H1 (cell line): ENCODE data around the gene TFDP1. TPM values are rescaled to one million over a fixed set of nuclear protein-coding genes. Genes with fewer than 3 reads are reported as not detected.
A peak's percentile ranks its signal among the peaks of the same experiment; 100 is the strongest.

Experiments used
- CTCF ChIA-PET: fragments of 300-600 bp; sonication (Branson Sonifier 250); formaldehyde crosslinking; loops from one replicate; lab custom pipeline; 2021; ENCODE audit not compliant: partially characterized antibody; lab: Charles Lee
- POLR2A ChIA-PET: fragments of 300-600 bp; sonication (Branson Sonifier 250); formaldehyde crosslinking; loops from one replicate; lab custom pipeline; 2021; ENCODE audit warnings: inconsistent platforms; ENCODE audit not compliant: partially characterized antibody; lab: Charles Lee
- DNase-seq, 2 experiments: peaks; one replicate each; pipeline versions ENCODE4 v3.0.0 to v3.0.0-alpha.2; 2010 to 2022; ENCODE audit warnings: low spot score in 2 of 2, low read depth in 1 of 2, mixed read lengths in 1 of 2
- FAIRE-seq: peaks from 2 replicates; lab custom pipeline; 2011; peaks lifted over from hg19 to GRCh38; lab: Jason Lieb, UNC
- H2AFZ ChIP-seq: 2 replicates; pipeline ENCODE4 v1.8.1; 2012; ENCODE audit warnings: low read length, inconsistent platforms
- H2AK5ac ChIP-seq: 2 replicates; pipeline ENCODE4 v1.6.1; 2013; ENCODE audit warnings: low read depth, low read length
- H2BK120ac ChIP-seq: replicated peaks from 2 replicates; pipeline ENCODE3; 2013; ENCODE audit warnings: low read depth, low read length, inconsistent platforms
- H2BK12ac ChIP-seq: 2 replicates; pipeline ENCODE4 v1.6.1; 2013; ENCODE audit warnings: low read depth, low read length
- H2BK15ac ChIP-seq: 2 replicates; pipeline ENCODE4 v1.6.1; 2013; ENCODE audit warnings: low read length
- H2BK20ac ChIP-seq: 2 replicates; pipeline ENCODE4 v1.6.1; 2013; ENCODE audit warnings: low read length
- H2BK5ac ChIP-seq: 2 replicates; pipeline ENCODE4 v1.6.1; 2013; ENCODE audit warnings: low read depth, low read length
- H3K14ac ChIP-seq: 2 replicates; pipeline ENCODE4 v1.6.1; 2013; ENCODE audit warnings: inconsistent platforms; ENCODE audit not compliant: insufficient read length
- H3K18ac ChIP-seq: 2 replicates; pipeline ENCODE4 v1.6.1; 2013; ENCODE audit warnings: low read length; ENCODE audit errors: extremely low read depth
- H3K23ac ChIP-seq: 2 replicates; pipeline ENCODE4 v1.6.1; 2013; ENCODE audit warnings: inconsistent platforms; ENCODE audit not compliant: insufficient read length
- H3K23me2 ChIP-seq: 2 replicates; pipeline ENCODE4 v1.6.1; 2013; ENCODE audit warnings: low read depth, low read length
- H3K27ac ChIP-seq: 2 replicates; pipeline ENCODE4 v1.6.1; 2011; ENCODE audit warnings: low read depth, low read length, inconsistent platforms
- H3K27me3 ChIP-seq, 4 experiments: replicated peaks in 1 of 4; 1 replicate in 1 of 4; 2 replicates in 3 of 4; pipeline versions ENCODE4 v1.6.1 to v1.8.1; 2011 to 2013; ENCODE audit warnings: low read length in 3 of 4, mild to moderate bottlenecking in 3 of 4, inconsistent platforms in 2 of 4, mixed read lengths in 2 of 4, moderate library complexity in 1 of 4; ENCODE audit not compliant: control insufficient read depth in 3 of 4, insufficient read depth in 3 of 4; ENCODE audit errors: extremely low read depth in 1 of 4
- H3K36me3 ChIP-seq, 4 experiments: 2 replicates each; pipeline versions ENCODE4 v1.6.1 to v1.8.1; 2011 to 2013; ENCODE audit warnings: mild to moderate bottlenecking in 4 of 4, low read length in 3 of 4, moderate library complexity in 2 of 4, control low read depth in 1 of 4, inconsistent platforms in 1 of 4; ENCODE audit not compliant: insufficient read depth in 4 of 4, control insufficient read depth in 2 of 4
- H3K4ac ChIP-seq: replicated peaks from 2 replicates; pipeline ENCODE3; 2013; ENCODE audit warnings: low read length, low read depth, mixed read lengths, inconsistent platforms; ENCODE audit not compliant: insufficient read length
- H3K4me1 ChIP-seq, 4 experiments: replicated peaks in 1 of 4; 1 replicate in 1 of 4; 2 replicates in 3 of 4; pipeline versions ENCODE4 v1.6.1 to v1.8.1; 2011 to 2013; ENCODE audit warnings: low read length in 3 of 4, inconsistent platforms in 2 of 4, mixed read lengths in 1 of 4; ENCODE audit not compliant: insufficient read depth in 4 of 4, control insufficient read depth in 3 of 4
- H3K4me2 ChIP-seq, 2 experiments: 2 replicates each; pipeline versions ENCODE4 v1.6.1 to v1.8.1; 2011 to 2013; ENCODE audit warnings: low read depth in 2 of 2, low read length in 2 of 2, control low read depth in 1 of 2, inconsistent platforms in 1 of 2, mild to moderate bottlenecking in 1 of 2; ENCODE audit not compliant: insufficient read depth in 1 of 2
- H3K4me3 ChIP-seq, 4 experiments: fragments of 200-600, 300-600 bp in 1 of 4; sonication (generic), shearing (Covaris generic), sonication (Bioruptor Twin) in 1 of 4; 2 replicates each; pipeline versions ENCODE4 v1.5.1 to v1.8.1; 2011 to 2016; ENCODE audit warnings: low read length in 4 of 4, low read depth in 3 of 4, control low read depth in 2 of 4, inconsistent platforms in 2 of 4, mild to moderate bottlenecking in 2 of 4, mixed read lengths in 1 of 4, moderate library complexity in 1 of 4; ENCODE audit not compliant: insufficient read depth in 2 of 4; ENCODE audit errors: extremely low read depth in 1 of 4
- H3K56ac ChIP-seq: replicated peaks from 2 replicates; pipeline ENCODE3; 2013; ENCODE audit warnings: low read depth, mild to moderate bottlenecking, mixed read lengths, low read length, inconsistent platforms; ENCODE audit not compliant: insufficient read length
- H3K79me1 ChIP-seq: 2 replicates; pipeline ENCODE4 v1.6.1; 2013; ENCODE audit warnings: low read depth, low read length, control low read depth
- H3K79me2 ChIP-seq, 2 experiments: 2 replicates each; pipeline versions ENCODE4 v1.6.1 to v1.8.1; 2012 to 2013; ENCODE audit warnings: low read length in 2 of 2, mild to moderate bottlenecking in 2 of 2, inconsistent platforms in 1 of 2; ENCODE audit not compliant: insufficient read depth in 2 of 2, control insufficient read depth in 1 of 2
- H3K9ac ChIP-seq, 4 experiments: replicated peaks in 1 of 4; 1 replicate in 1 of 4; 2 replicates in 3 of 4; pipeline versions ENCODE4 v1.6.1 to v1.8.1; 2011 to 2013; ENCODE audit warnings: low read depth in 3 of 4, low read length in 3 of 4, control low read depth in 2 of 4, mild to moderate bottlenecking in 2 of 4, moderate library complexity in 2 of 4, inconsistent platforms in 1 of 4; ENCODE audit errors: extremely low read depth in 1 of 4
- H3K9me3 ChIP-seq, 2 experiments: 2 replicates each; pipeline versions ENCODE4 v1.6.1 to v1.8.1; 2012 to 2013; ENCODE audit warnings: mild to moderate bottlenecking in 2 of 2, moderate library complexity in 2 of 2, control low read depth in 1 of 2, inconsistent platforms in 1 of 2, low read depth in 1 of 2, low read length in 1 of 2, mixed read lengths in 1 of 2; ENCODE audit not compliant: insufficient read depth in 2 of 2
- H4K20me1 ChIP-seq, 2 experiments: replicated peaks in 1 of 2; 2 replicates each; pipeline versions ENCODE3 to v1.8.1; 2011 to 2013; ENCODE audit warnings: inconsistent platforms in 2 of 2, low read length in 2 of 2, mild to moderate bottlenecking in 1 of 2; ENCODE audit not compliant: insufficient read depth in 2 of 2, control insufficient read depth in 1 of 2
- H4K5ac ChIP-seq: 2 replicates; pipeline ENCODE4 v1.6.1; 2013; ENCODE audit warnings: low read length, low read depth, mixed read lengths, inconsistent platforms; ENCODE audit not compliant: insufficient read length
- H4K8ac ChIP-seq: 2 replicates; pipeline ENCODE4 v1.8.0; 2013; ENCODE audit warnings: mild to moderate bottlenecking, moderate library complexity, low read length, inconsistent platforms; ENCODE audit not compliant: insufficient read depth; ENCODE audit errors: extremely low read depth
- H4K91ac ChIP-seq: replicated peaks from 2 replicates; pipeline ENCODE3; 2013; ENCODE audit warnings: low read length, mixed read lengths, inconsistent platforms; ENCODE audit not compliant: insufficient read length
- BRCA1 ChIP-seq: IDR thresholded peaks from 2 replicates; pipeline ENCODE4 v1.6.1; 2012; ENCODE audit warnings: low read depth, low read length, improper control_type of control experiment
- CREB1 ChIP-seq: IDR thresholded peaks from 2 replicates; pipeline ENCODE4 v1.6.1; 2012; ENCODE audit warnings: inconsistent platforms
- CTBP2 ChIP-seq: IDR thresholded peaks from 2 replicates; pipeline ENCODE4 v1.7.0; 2011; ENCODE audit warnings: borderline replicate concordance, mild to moderate bottlenecking, moderate library complexity, mixed read lengths, low read length; ENCODE audit not compliant: insufficient read depth, insufficient read length
- EZH2 ChIP-seq: fragments of 200-600 bp; sonication (generic); IDR thresholded peaks from 2 replicates; pipeline ENCODE4 v1.7.1; 2012; ENCODE audit warnings: low read depth, mild to moderate bottlenecking, moderate library complexity, low read length, inconsistent platforms; ENCODE audit not compliant: severe bottlenecking
- JUND ChIP-seq: IDR thresholded peaks from 2 replicates; pipeline ENCODE4 v1.6.1; 2011; ENCODE audit warnings: mild to moderate bottlenecking, improper control_type of control experiment, low read length
- POLR2A ChIP-seq, 2 experiments: IDR thresholded peaks; 1 replicate in 1 of 2; 2 replicates in 1 of 2; pipeline ENCODE4 v1.6.1; 2011; ENCODE audit warnings: low read depth in 2 of 2, low read length in 2 of 2, mild to moderate bottlenecking in 2 of 2; ENCODE audit errors: control extremely low read depth in 1 of 2
- POLR2AphosphoS5 ChIP-seq: IDR thresholded peaks from 2 replicates; pipeline ENCODE4 v1.6.1; 2011; ENCODE audit warnings: low read depth, low read length
- RAD21 ChIP-seq, 2 experiments: IDR thresholded peaks in 1 of 2; conservative IDR thresholded peaks in 1 of 2; 2 replicates each; pipeline ENCODE4 v1.6.1; 2011; ENCODE audit warnings: low read depth in 2 of 2, low read length in 2 of 2, improper control_type of control experiment in 1 of 2, inconsistent platforms in 1 of 2, mild to moderate bottlenecking in 1 of 2, moderate library complexity in 1 of 2
- SAP30 ChIP-seq: fragments of 300-600 bp; sonication (generic); IDR thresholded peaks from 2 replicates; pipeline ENCODE4 v1.7.1; 2012; ENCODE audit warnings: low read length, moderate library complexity, mild to moderate bottlenecking, inconsistent platforms; ENCODE audit not compliant: insufficient read depth, insufficient replicate concordance
- TAF1 ChIP-seq: IDR thresholded peaks from 2 replicates; pipeline ENCODE4 v1.6.1; 2011; ENCODE audit warnings: mild to moderate bottlenecking, low read depth, low read length
- WGBS, 2 experiments: shearing (Covaris generic) in 1 of 2; methylation state at CpG; one replicate each; pipeline versions ENCODE4 v1.1.6 to v1.1.7; 2013 to 2015; ENCODE audit warnings: low lambda C conversion rate in 2 of 2, mixed read lengths in 2 of 2, inconsistent platforms in 1 of 2, low coverage in 1 of 2, missing lambda C conversion rate in 1 of 2; ENCODE audit not compliant: insufficient replicate concordance in 2 of 2, insufficient coverage in 1 of 2, insufficient read length in 1 of 2; ENCODE audit errors: extremely low coverage in 1 of 2, missing lambda C conversion rate in 1 of 2; 5-methylcytosine and 5-hydroxymethylcytosine counted together
- polyA plus RNA-seq, 7 experiments: library from polyadenylated mRNA; depleted of rRNA in 3 of 7; stranded (reverse) in 5 of 7; unstranded in 2 of 7; fragments of >200 nt in 5 of 7; fragments of 200-250 nt in 2 of 7; gene quantifications; 1 replicate in 5 of 7; 2 replicates in 1 of 7; 4 replicates in 1 of 7; pipeline versions ENCODE4 v1.2.1 to v1.2.3, GENCODE V29; 2011 to 2013; ENCODE audit warnings: missing spikeins in 2 of 7, mixed read lengths in 2 of 7
- total RNA-seq: library from RNA; stranded (reverse); fragmentation: NEBNext Ultra II Directional; extraction: Animal tissue kit (Norgen Biotek cat#: 25700); gene quantifications from 2 replicates; pipeline ENCODE4 v1.2.1, GENCODE V29; 2021

Gene TFDP1
- total and polyA plus RNA-seq, 2 of the 8 experiments (the other 6 are each of a cell fraction or from before 2014, with no cell fraction given) = 43.6 to 81.9 TPM

DNA sequence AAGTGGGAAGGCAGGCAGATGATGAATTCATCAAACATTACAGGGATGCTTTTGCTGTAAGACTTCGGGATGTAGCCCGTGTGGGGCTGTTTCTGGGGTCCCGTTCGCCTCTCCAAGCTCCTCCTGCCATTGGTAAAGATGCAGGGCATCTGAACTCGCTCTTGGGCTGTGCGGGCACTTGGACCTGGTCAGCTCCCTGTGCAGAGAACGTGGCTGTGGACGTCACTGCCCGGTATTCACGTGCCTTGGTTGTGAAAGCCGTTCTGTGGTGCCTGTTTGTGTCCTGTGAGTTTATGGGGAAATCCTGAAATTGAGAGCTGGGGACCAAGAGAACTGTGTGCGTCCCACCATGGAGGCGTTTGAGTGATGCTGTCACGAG lies 5.4 kb downstream of the TFDP1 start:
- no peak overlapping the region for H3K27ac ChIP-seq
- H3K79me2 ChIP-seq = peaks cover 27 to 82% of the 10 kb centered on the region in 2 experiments
- H2BK5ac ChIP-seq = no peak overlapping the region
- H3K56ac ChIP-seq = no peak overlapping the region
- peak in 1 of 2 experiments; percentile 40 for DNase-seq
- no peak overlapping the region for H3K18ac ChIP-seq
- H3K27me3 ChIP-seq = no peaks in the 10 kb centered on the region
- no peak overlapping the region for H3K14ac ChIP-seq
- no peak overlapping the region for H3K4ac ChIP-seq
- peaks cover 9% of the 10 kb centered on the region for H3K23me2 ChIP-seq
- POLR2A ChIA-PET = interaction anchor here (0.8 to 1.0 kb wide), 2 partner anchors 22 to 33 kb away, joined by 3 read pairs; no protein-coding TSS in a partner anchor
- CTCF ChIA-PET = no interaction called here
- peaks cover 14 to 28% of the 10 kb centered on the region in 2 experiments for H4K20me1 ChIP-seq
- H3K79me1 ChIP-seq = peaks cover 32% of the 10 kb centered on the region
- H2BK120ac ChIP-seq = no peak overlapping the region
- H2BK12ac ChIP-seq = no peak overlapping the region
- H3K23ac ChIP-seq = no peak overlapping the region
- 92% methylated on average over 14 of the region's 14 CpGs; no CpG with 5 or more reads in 1 of the 2 experiments for WGBS, 2 experiments
- no peak overlapping the region for H2BK15ac ChIP-seq
- peaks cover 0 to 3% (median 1%) of the 10 kb centered on the region in 4 experiments; a peak in 1 of 7 replicates for H3K4me1 ChIP-seq
- TF ChIP-seq BRCA1 (no peak), SAP30 (no peak), TAF1 (no peak), EZH2 (no peak), POLR2A (IDR thresholded peaks at IDR 0.05; ENCODE audit: control extremely low read depth in 1 of 2, low read depth in 2 of 2, low read length in 2 of 2) (no peak), JUND (no peak), CTBP2 (no peak), CREB1 (no peak), RAD21 (IDR thresholded peaks at IDR 0.05 in 1 of 2, conservative IDR thresholded peaks at IDR 0.05 in 1 of 2; ENCODE audit: low read depth in 2 of 2, low read length in 2 of 2) (no peak), POLR2AphosphoS5 (no peak)
- TF ChIP-seq, all 59 proteins: peak for 0
- H2AFZ ChIP-seq = no peak overlapping the region
- no peak overlapping the region for H2AK5ac ChIP-seq
- FAIRE-seq = no peak
- H2BK20ac ChIP-seq = no peak overlapping the region
- H3K36me3 ChIP-seq = peaks cover 4 to 26% (median 8%) of the 10 kb centered on the region in 4 experiments; a peak in 5 of 8 replicates
- no peak overlapping the region for H3K4me3 ChIP-seq
- H3K9me3 ChIP-seq = no peaks in the 10 kb centered on the region; a peak in 1 of 4 replicates
- H4K8ac ChIP-seq = peak overlapping the region; percentile 81
- H4K91ac ChIP-seq = no peak overlapping the region
- no peak overlapping the region for H4K5ac ChIP-seq
- H3K9ac ChIP-seq = no peak overlapping the region
- no peak overlapping the region for H3K4me2 ChIP-seq
